HepG2 (cell line): ENCODE measurements around the gene LAMB4. TPM values are rescaled to one million over a fixed set of nuclear protein-coding genes. Genes with fewer than 3 reads are reported as not detected.

Source experiments
- MTA1 ChIP-seq: sonication (generic); formaldehyde crosslinking; IDR thresholded peaks from 2 replicates; pipeline ENCODE4 v1.4.0; 2020; ENCODE audit warnings: missing genetic modification reagents, mild to moderate bottlenecking, borderline replicate concordance
- POLR2A ChIP-seq, 2 experiments: IDR thresholded peaks; 2 replicates each; pipeline ENCODE4 v1.6.1; 2011; ENCODE audit warnings: low read depth in 2 of 2, low read length in 2 of 2, mild to moderate bottlenecking in 1 of 2, moderate library complexity in 1 of 2; ENCODE audit not compliant: insufficient read depth in 1 of 2
- SALL2 ChIP-seq: sonication (generic); formaldehyde crosslinking; IDR thresholded peaks from 2 replicates; pipeline ENCODE4 v1.8.1; 2023; ENCODE audit warnings: mild to moderate bottlenecking, missing genetic modification reagents, inconsistent platforms
- SAP130 ChIP-seq: IDR thresholded peaks from 2 replicates; pipeline ENCODE4 v1.6.1; 2016; ENCODE audit warnings: low read depth
- SNAPC2 ChIP-seq: sonication (generic); formaldehyde crosslinking; IDR thresholded peaks from 2 replicates; pipeline ENCODE4 v1.8.1; 2022; ENCODE audit warnings: mild to moderate bottlenecking, missing genetic modification reagents
- TERF1 ChIP-seq: sonication (generic); formaldehyde crosslinking; IDR thresholded peaks from 2 replicates; pipeline ENCODE4 v1.8.0; 2022; ENCODE audit warnings: mild to moderate bottlenecking, missing genetic modification reagents, moderate library complexity
- ZNF766 ChIP-seq: sonication (generic); formaldehyde crosslinking; IDR thresholded peaks from 2 replicates; pipeline ENCODE4 v1.5.0; 2020; ENCODE audit warnings: missing genetic modification reagents, borderline replicate concordance
- polyA plus RNA-seq, 8 experiments: library from polyadenylated mRNA; depleted of rRNA in 3 of 8; stranded (reverse) in 7 of 8; unstranded in 1 of 8; fragments of >200 nt; fragmentation: Illumina TruSeq in 4 of 8; extraction: Trizol in 4 of 8; gene quantifications; 2 replicates each; pipeline versions ENCODE4 v1.2.1 to v1.2.3, GENCODE V29; 2011 to 2016; ENCODE audit warnings: low read depth in 4 of 8, missing spikeins in 1 of 8, mixed read lengths in 1 of 8; ENCODE audit not compliant: insufficient read depth in 1 of 8
- total RNA-seq, 5 experiments: library from RNA; depleted of rRNA; stranded (reverse); fragments of >200 nt; fragmentation: Illumina TruSeq; extraction: Trizol; gene quantifications; 2 replicates each; pipeline ENCODE4 v1.2.3, GENCODE V29; 2016; ENCODE audit warnings: low read depth in 1 of 5
- TF ChIP-seq, protein P1 (sequence below), 2 experiments: fragments of 450-650 bp in 1 of 2; sonication (generic) in 1 of 2; formaldehyde crosslinking in 1 of 2; IDR thresholded peaks; 2 replicates each; pipeline versions ENCODE4 v1.6.1 to v1.8.0; 2016 to 2022; ENCODE audit warnings: antibody characterized with exemption in 1 of 2, mild to moderate bottlenecking in 1 of 2, missing genetic modification reagents in 1 of 2
- TF ChIP-seq, protein P2 (sequence below): sonication (generic); formaldehyde crosslinking; conservative IDR thresholded peaks from 2 replicates; pipeline ENCODE4 v1.8.0; 2022; ENCODE audit warnings: mild to moderate bottlenecking, moderate library complexity, missing genetic modification reagents
- TF ChIP-seq, protein P3 (sequence below): sonication (generic); formaldehyde crosslinking; IDR thresholded peaks from 2 replicates; pipeline ENCODE4 v1.4.0; 2020; ENCODE audit warnings: mild to moderate bottlenecking, missing genetic modification reagents

Gene LAMB4
- total and polyA plus RNA-seq, 2 of the 13 experiments (the other 11 are each of a cell fraction or from before 2014, with no cell fraction given) = 0.05 TPM; not detected in 1

DNA sequence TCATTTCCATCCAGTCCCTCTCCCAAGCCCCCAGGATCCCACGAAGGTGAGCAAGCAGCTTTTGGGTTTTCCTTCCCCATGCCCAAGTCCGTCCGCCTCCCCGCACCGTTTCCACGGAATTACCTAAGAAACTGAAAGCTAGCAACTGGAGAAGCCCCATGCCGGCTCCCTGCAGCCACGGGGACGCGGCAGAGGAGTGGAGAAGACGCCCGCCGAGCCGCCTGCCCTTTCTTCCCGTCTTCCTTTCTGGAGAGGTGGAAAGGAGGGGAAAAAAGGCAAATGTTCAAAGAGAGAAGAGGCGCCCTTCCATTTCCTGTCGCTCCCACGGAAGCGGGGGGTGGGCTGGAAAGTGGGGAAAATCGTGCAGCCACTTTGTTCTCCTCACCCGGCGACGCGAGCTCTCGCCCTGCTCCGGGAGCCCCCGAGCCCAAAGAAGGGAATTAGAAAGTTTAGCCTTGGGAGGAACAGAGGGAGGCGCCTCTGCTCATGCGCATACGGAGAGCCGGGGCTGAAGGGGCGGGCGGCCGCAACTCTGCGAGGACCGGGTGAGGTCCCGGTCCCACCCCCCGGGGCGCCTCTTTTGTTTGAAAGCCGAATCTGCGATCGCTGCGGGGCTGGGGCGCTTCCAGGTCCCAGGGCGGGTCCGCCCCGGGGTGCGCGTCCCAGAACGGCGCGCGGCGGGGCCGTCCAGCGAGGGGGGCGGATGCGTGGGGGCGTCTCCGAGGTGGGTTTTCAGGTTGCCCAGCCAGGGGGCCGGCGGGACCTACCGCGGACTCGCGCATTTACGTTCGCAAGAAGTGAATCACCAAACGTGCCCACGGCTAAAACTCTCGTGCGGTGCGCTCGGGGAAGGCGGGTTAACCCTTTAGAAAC, 127.2 kb downstream of the LAMB4 start, which contains the start of gene LAMB1 (continued):
- TF ChIP-seq, protein P1, sequence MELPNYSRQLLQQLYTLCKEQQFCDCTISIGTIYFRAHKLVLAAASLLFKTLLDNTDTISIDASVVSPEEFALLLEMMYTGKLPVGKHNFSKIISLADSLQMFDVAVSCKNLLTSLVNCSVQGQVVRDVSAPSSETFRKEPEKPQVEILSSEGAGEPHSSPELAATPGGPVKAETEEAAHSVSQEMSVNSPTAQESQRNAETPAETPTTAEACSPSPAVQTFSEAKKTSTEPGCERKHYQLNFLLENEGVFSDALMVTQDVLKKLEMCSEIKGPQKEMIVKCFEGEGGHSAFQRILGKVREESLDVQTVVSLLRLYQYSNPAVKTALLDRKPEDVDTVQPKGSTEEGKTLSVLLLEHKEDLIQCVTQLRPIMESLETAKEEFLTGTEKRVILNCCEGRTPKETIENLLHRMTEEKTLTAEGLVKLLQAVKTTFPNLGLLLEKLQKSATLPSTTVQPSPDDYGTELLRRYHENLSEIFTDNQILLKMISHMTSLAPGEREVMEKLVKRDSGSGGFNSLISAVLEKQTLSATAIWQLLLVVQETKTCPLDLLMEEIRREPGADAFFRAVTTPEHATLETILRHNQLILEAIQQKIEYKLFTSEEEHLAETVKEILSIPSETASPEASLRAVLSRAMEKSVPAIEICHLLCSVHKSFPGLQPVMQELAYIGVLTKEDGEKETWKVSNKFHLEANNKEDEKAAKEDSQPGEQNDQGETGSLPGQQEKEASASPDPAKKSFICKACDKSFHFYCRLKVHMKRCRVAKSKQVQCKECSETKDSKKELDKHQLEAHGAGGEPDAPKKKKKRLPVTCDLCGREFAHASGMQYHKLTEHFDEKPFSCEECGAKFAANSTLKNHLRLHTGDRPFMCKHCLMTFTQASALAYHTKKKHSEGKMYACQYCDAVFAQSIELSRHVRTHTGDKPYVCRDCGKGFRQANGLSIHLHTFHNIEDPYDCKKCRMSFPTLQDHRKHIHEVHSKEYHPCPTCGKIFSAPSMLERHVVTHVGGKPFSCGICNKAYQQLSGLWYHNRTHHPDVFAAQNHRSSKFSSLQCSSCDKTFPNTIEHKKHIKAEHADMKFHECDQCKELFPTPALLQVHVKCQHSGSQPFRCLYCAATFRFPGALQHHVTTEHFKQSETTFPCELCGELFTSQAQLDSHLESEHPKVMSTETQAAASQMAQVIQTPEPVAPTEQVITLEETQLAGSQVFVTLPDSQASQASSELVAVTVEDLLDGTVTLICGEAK (IDR thresholded peaks at IDR 0.05) = no peak
- TF ChIP-seq, protein P1 (CRISPR knock-in tag; IDR thresholded peaks at IDR 0.05) = no peak
- peak; percentile 62 to 72 for TF ChIP-seq POLR2A (IDR thresholded peaks at IDR 0.05; ENCODE audit: insufficient read depth in 1 of 2, low read depth in 2 of 2, low read length in 2 of 2)
- no peak for TF ChIP-seq ZNF766
- no peak for TF ChIP-seq TERF1 (CRISPR knock-in tag)
- TF ChIP-seq SALL2 = 0 out of 2 replicates have a peak, but pooled peaks have one; percentile 28
- no peak for TF ChIP-seq MTA1 (CRISPR knock-in tag)
- peak; percentile 36; the same call in 1 of the 2 replicates for TF ChIP-seq SNAPC2
- TF ChIP-seq, protein P2, sequence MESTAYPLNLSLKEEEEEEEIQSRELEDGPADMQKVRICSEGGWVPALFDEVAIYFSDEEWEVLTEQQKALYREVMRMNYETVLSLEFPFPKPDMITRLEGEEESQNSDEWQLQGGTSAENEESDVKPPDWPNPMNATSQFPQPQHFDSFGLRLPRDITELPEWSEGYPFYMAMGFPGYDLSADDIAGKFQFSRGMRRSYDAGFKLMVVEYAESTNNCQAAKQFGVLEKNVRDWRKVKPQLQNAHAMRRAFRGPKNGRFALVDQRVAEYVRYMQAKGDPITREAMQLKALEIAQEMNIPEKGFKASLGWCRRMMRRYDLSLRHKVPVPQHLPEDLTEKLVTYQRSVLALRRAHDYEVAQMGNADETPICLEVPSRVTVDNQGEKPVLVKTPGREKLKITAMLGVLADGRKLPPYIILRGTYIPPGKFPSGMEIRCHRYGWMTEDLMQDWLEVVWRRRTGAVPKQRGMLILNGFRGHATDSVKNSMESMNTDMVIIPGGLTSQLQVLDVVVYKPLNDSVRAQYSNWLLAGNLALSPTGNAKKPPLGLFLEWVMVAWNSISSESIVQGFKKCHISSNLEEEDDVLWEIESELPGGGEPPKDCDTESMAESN (CRISPR knock-in tag) = 0 out of 2 replicates have a peak, but pooled peaks have one; percentile 58
- peak; percentile 56 for TF ChIP-seq SAP130 (CRISPR knock-in tag)
- TF ChIP-seq, protein P3, sequence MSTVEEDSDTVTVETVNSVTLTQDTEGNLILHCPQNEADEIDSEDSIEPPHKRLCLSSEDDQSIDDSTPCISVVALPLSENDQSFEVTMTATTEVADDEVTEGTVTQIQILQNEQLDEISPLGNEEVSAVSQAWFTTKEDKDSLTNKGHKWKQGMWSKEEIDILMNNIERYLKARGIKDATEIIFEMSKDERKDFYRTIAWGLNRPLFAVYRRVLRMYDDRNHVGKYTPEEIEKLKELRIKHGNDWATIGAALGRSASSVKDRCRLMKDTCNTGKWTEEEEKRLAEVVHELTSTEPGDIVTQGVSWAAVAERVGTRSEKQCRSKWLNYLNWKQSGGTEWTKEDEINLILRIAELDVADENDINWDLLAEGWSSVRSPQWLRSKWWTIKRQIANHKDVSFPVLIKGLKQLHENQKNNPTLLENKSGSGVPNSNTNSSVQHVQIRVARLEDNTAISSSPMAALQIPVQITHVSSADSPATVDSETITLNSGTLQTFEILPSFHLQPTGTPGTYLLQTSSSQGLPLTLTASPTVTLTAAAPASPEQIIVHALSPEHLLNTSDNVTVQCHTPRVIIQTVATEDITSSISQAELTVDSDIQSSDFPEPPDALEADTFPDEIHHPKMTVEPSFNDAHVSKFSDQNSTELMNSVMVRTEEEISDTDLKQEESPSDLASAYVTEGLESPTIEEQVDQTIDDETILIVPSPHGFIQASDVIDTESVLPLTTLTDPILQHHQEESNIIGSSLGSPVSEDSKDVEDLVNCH (CRISPR knock-in tag) = 0 out of 2 replicates have a peak, but pooled peaks have one; percentile 17
